ENCODE measurements around the gene RAPGEF5.

Gene RAPGEF5

GRCh38 chr7:22378199-22378980 lies 21.4 kb upstream of the RAPGEF5 start:
- DNase-seq = no peak

GRCh38 chr7:22377703-22378102 lies 20.7 kb upstream of the RAPGEF5 start:
- no peak for DNase-seq

- no peak for DNase-seq
Measured at GRCh38 chr7:22375359-22376048, 18.6 kb upstream of the RAPGEF5 start.

- no peak for DNase-seq
Measured at GRCh38 chr7:22373911-22374310, 17.0 kb upstream of the RAPGEF5 start.

GRCh38 chr7:22373388-22373787 lies 16.4 kb upstream of the RAPGEF5 start:
- DNase-seq = no peak

GRCh38 chr7:22372863-22373262 lies 15.9 kb upstream of the RAPGEF5 start:
- no peak for DNase-seq

GRCh38 chr7:22371878-22372277 lies 14.9 kb upstream of the RAPGEF5 start:
- DNase-seq = no peak

- DNase-seq = no peak
Measured at GRCh38 chr7:22364900-22365299, 7.9 kb upstream of the RAPGEF5 start.

GRCh38 chr7:22363756-22364422 lies 6.9 kb upstream of the RAPGEF5 start:
- no peak for DNase-seq

GRCh38 chr7:22361795-22362194 lies 4.8 kb upstream of the RAPGEF5 start:
- DNase-seq = no peak

GRCh38 chr7:22361320-22361719 lies 4.4 kb upstream of the RAPGEF5 start:
- DNase-seq = no peak

GRCh38 chr7:22358820-22359697 lies 2.1 kb upstream of the RAPGEF5 start:
- DNase-seq = no peak

GRCh38 chr7:22357311-22358175 lies 589 bp upstream of the RAPGEF5 start:
- DNase-seq = no peak

GRCh38 chr7:22356010-22356691 lies 803 bp downstream of the RAPGEF5 start:
- no peak for DNase-seq

GRCh38 chr7:22355620-22356009 lies 1.3 kb downstream of the RAPGEF5 start:
- DNase-seq = no peak

- DNase-seq = no peak
Measured at GRCh38 chr7:22354462-22354861, 2.5 kb downstream of the RAPGEF5 start.

GRCh38 chr7:22352887-22353286 lies 4.1 kb downstream of the RAPGEF5 start:
- DNase-seq = no peak

GRCh38 chr7:22351878-22352277 lies 5.1 kb downstream of the RAPGEF5 start:
- DNase-seq = no peak

GRCh38 chr7:22351329-22351692 lies 5.6 kb downstream of the RAPGEF5 start:
- DNase-seq = no peak

GRCh38 chr7:22350466-22351328 lies 6.3 kb downstream of the RAPGEF5 start:
- no peak for DNase-seq

All from amniotic stem cell (primary cell).